Fibroblast of lung (primary cell): Measurements from ENCODE around the gene ANKRD6. TPM values are rescaled to one million over a fixed set of nuclear protein-coding genes. Genes with fewer than 3 reads are reported as not detected.

Experiments used
- DNase-seq, 2 donors: peaks; one replicate each; pipeline versions ENCODE4 v3.0.0 to v3.0.0-alpha.2; 2010; ENCODE audit warnings: low read depth in 2 of 2
- H2AFZ ChIP-seq: 2 replicates; pipeline ENCODE4 v1.5.1; 2012; ENCODE audit warnings: low read length, control low read depth, inconsistent platforms
- H3K27ac ChIP-seq: 2 replicates; pipeline ENCODE4 v1.5.1; 2011; ENCODE audit warnings: low read length, control low read depth; ENCODE audit not compliant: insufficient read depth
- H3K27me3 ChIP-seq: 2 replicates; pipeline ENCODE4 v1.5.1; 2011; ENCODE audit warnings: mild to moderate bottlenecking, low read length; ENCODE audit not compliant: control insufficient read depth, insufficient read depth
- H3K36me3 ChIP-seq: 2 replicates; pipeline ENCODE4 v1.5.1; 2011; ENCODE audit warnings: low read length; ENCODE audit not compliant: control insufficient read depth, insufficient read depth
- H3K4me1 ChIP-seq: 2 replicates; pipeline ENCODE4 v1.5.1; 2011; ENCODE audit warnings: low read length; ENCODE audit not compliant: control insufficient read depth, insufficient read depth; ENCODE audit errors: extremely low read depth
- H3K4me2 ChIP-seq: 2 replicates; pipeline ENCODE4 v1.5.1; 2011; ENCODE audit warnings: low read length, control low read depth; ENCODE audit not compliant: insufficient read depth; ENCODE audit errors: extremely low read depth
- H3K4me3 ChIP-seq, 4 experiments: fragments of 200-600 bp in 1 of 4; sonication (generic) in 1 of 4; replicated peaks in 1 of 4; 2 replicates each; pipeline ENCODE4 v1.5.1; 2011 to 2016; ENCODE audit warnings: low read length in 4 of 4, low read depth in 3 of 4, mild to moderate bottlenecking in 3 of 4, control low read depth in 2 of 4, inconsistent platforms in 1 of 4, mixed read lengths in 1 of 4; ENCODE audit not compliant: insufficient read depth in 1 of 4; ENCODE audit errors: control extremely low read depth in 1 of 4
- H3K79me2 ChIP-seq: 2 replicates; pipeline ENCODE4 v1.5.1; 2012; ENCODE audit warnings: mild to moderate bottlenecking, low read length, inconsistent platforms; ENCODE audit not compliant: control insufficient read depth, insufficient read depth
- H3K9ac ChIP-seq: 2 replicates; pipeline ENCODE4 v1.5.1; 2011; ENCODE audit warnings: mild to moderate bottlenecking, low read length, control low read depth; ENCODE audit not compliant: insufficient read depth
- H3K9me3 ChIP-seq: 2 replicates; pipeline ENCODE4 v1.5.1; 2012; ENCODE audit warnings: low read depth, low read length; ENCODE audit not compliant: control insufficient read depth, insufficient read depth
- H4K20me1 ChIP-seq: 2 replicates; pipeline ENCODE4 v1.5.1; 2011; ENCODE audit warnings: low read length; ENCODE audit not compliant: control insufficient read depth, insufficient read depth; ENCODE audit errors: extremely low read depth
- EZH2 ChIP-seq: IDR thresholded peaks from 2 replicates; pipeline ENCODE4 v1.5.1; 2012; ENCODE audit warnings: low read length, control low read depth, mild to moderate bottlenecking; ENCODE audit errors: missing control alignments
- polyA plus RNA-seq, 2 donors: library from polyadenylated mRNA; depleted of rRNA in 1 of 2; stranded (reverse) in 1 of 2; unstranded in 1 of 2; fragments of >200 nt; gene quantifications; 2 replicates each; pipeline ENCODE4 v1.2.1, GENCODE V29; 2011 to 2012; ENCODE audit warnings: missing spikeins in 1 of 2
- total RNA-seq: library from RNA; depleted of rRNA; stranded (reverse); fragments of >200 nt; gene quantifications from 2 replicates; pipeline ENCODE4 v1.2.1, GENCODE V29; 2014
- TF ChIP-seq, protein P1 (sequence below), 2 donors: IDR thresholded peaks in 1 of 2; conservative IDR thresholded peaks in 1 of 2; 1 replicate in 1 of 2; 2 replicates in 1 of 2; pipeline ENCODE4 v1.5.1; 2011 to 2012; ENCODE audit warnings: low read length in 2 of 2, control low read depth in 1 of 2, inconsistent platforms in 1 of 2, low read depth in 1 of 2, mild to moderate bottlenecking in 1 of 2

ANKRD6 gene
- total and polyA plus RNA-seq, 2 donors (not counting 1 experiment from before 2014, with no cell fraction given), result 0.39 to 2.3 TPM

- H3K9me3 ChIP-seq, result no peaks in the 10 kb centered on the region
- no peak overlapping the region for H3K4me3 ChIP-seq
- no peaks in the 10 kb centered on the region for H3K4me1 ChIP-seq
- H3K9ac ChIP-seq, result no peak overlapping the region
- H3K27ac ChIP-seq, result no peak overlapping the region
- H3K4me2 ChIP-seq, result no peak overlapping the region
- no peaks in the 10 kb centered on the region for H3K27me3 ChIP-seq
- H3K36me3 ChIP-seq, result peaks cover 5% of the 10 kb centered on the region
- H2AFZ ChIP-seq, result no peak overlapping the region
- no peaks in the 10 kb centered on the region for H4K20me1 ChIP-seq
- no peak for DNase-seq
- H3K79me2 ChIP-seq, result no peaks in the 10 kb centered on the region
- no peak for TF ChIP-seq EZH2
- TF ChIP-seq, protein P1, sequence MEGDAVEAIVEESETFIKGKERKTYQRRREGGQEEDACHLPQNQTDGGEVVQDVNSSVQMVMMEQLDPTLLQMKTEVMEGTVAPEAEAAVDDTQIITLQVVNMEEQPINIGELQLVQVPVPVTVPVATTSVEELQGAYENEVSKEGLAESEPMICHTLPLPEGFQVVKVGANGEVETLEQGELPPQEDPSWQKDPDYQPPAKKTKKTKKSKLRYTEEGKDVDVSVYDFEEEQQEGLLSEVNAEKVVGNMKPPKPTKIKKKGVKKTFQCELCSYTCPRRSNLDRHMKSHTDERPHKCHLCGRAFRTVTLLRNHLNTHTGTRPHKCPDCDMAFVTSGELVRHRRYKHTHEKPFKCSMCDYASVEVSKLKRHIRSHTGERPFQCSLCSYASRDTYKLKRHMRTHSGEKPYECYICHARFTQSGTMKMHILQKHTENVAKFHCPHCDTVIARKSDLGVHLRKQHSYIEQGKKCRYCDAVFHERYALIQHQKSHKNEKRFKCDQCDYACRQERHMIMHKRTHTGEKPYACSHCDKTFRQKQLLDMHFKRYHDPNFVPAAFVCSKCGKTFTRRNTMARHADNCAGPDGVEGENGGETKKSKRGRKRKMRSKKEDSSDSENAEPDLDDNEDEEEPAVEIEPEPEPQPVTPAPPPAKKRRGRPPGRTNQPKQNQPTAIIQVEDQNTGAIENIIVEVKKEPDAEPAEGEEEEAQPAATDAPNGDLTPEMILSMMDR (conservative IDR thresholded peaks at IDR 0.05 in 1 of 2, IDR thresholded peaks at IDR 0.05 in 1 of 2; ENCODE audit: low read depth in 1 of 2, low read length in 2 of 2), result no peak
These were observed 216.7 kb downstream of the ANKRD6 start for GRCh38 chr6:89649682-89650081.

- Histone ChIP-seq H3K36me3 (peaks cover 5% of the 10 kb centered on the region), H3K9me3 (no peaks in the 10 kb centered on the region), H3K9ac (no peak overlapping the region), H3K4me3 (no peak overlapping the region), H2AFZ (no peak overlapping the region), H3K27me3 (no peaks in the 10 kb centered on the region), H3K79me2 (no peaks in the 10 kb centered on the region), H3K4me2 (no peak overlapping the region), H4K20me1 (no peaks in the 10 kb centered on the region), H3K4me1 (no peaks in the 10 kb centered on the region), H3K27ac (no peak overlapping the region)
- TF ChIP-seq EZH2, result no peak
- TF ChIP-seq, protein P1 (conservative IDR thresholded peaks at IDR 0.05 in 1 of 2, IDR thresholded peaks at IDR 0.05 in 1 of 2; ENCODE audit: low read depth in 1 of 2, low read length in 2 of 2), result no peak
- no peak for DNase-seq
These were observed 217.6 kb downstream of the ANKRD6 start for GRCh38 chr6:89650579-89650978.

DNA sequence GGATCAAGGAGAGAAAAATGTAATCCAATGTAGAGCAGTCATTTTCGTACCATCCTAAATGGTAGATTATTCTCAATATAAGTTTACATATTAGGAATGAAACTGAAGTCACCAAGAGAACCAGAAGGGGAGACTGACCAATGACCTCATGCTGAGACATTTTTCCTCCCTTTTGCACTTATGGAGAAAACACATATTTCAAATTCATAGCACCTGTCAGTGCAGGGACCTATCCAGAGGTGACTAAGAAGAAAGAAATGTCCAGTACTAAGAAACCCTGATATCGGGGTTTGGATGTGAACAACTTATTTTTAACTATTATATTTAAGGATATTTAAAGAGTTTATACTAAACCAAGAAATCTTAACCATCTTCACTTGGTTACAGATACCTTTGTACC is 222.2 kb downstream of the ANKRD6 start:
- Histone ChIP-seq H3K79me2 (no peaks in the 10 kb centered on the region), H3K36me3 (peaks cover 9% of the 10 kb centered on the region), H3K4me3 (no peak overlapping the region), H3K9me3 (no peaks in the 10 kb centered on the region), H3K27me3 (no peaks in the 10 kb centered on the region), H3K4me2 (no peak overlapping the region), H3K27ac (no peak overlapping the region), H2AFZ (no peak overlapping the region), H3K4me1 (no peaks in the 10 kb centered on the region), H4K20me1 (no peaks in the 10 kb centered on the region), H3K9ac (no peak overlapping the region)
- peak in 1 of 2 donors; percentile 51 for DNase-seq
- TF ChIP-seq, protein P1 (conservative IDR thresholded peaks at IDR 0.05 in 1 of 2, IDR thresholded peaks at IDR 0.05 in 1 of 2; ENCODE audit: low read depth in 1 of 2, low read length in 2 of 2), result no peak
- no peak for TF ChIP-seq EZH2
